ENCODE data around the gene AKR1D1. TPM values are rescaled to one million over a fixed set of nuclear protein-coding genes. Genes with fewer than 3 reads are reported as not detected.
"Not testable (repeated sequence)": the region's sequence is repeated elsewhere in the genome, so short reads cannot be mapped to it uniquely, and the experiment has no call there.

AKR1D1 gene
- total RNA-seq, 4 donors from 2014 or later: 0.10 TPM; not detected in 3

- no peak for DNase-seq (ENCODE audit: low spot score in 2 of 2)
- intact Hi-C loops (cut with DNase I; ENCODE audit: low total_unique reads): no loop called here
- 90% methylated on average over 3 of the region's 3 CpGs for WGBS, 2 donors
- no peak overlapping the region for H3K4me3 ChIP-seq (ENCODE audit: low read depth, poor library complexity, severe bottlenecking)
- no peak for TF ChIP-seq POLR2A (IDR thresholded peaks at IDR 0.05)
- TF ChIP-seq CTCF (IDR thresholded peaks at IDR 0.05): no peak
These were observed 43.5 kb upstream of the AKR1D1 start for GRCh38 chr7:138032770-138033169.

- no peak for TF ChIP-seq CTCF (IDR thresholded peaks at IDR 0.05)
- no peak for TF ChIP-seq POLR2A (IDR thresholded peaks at IDR 0.05)
- H3K4me3 ChIP-seq (ENCODE audit: low read depth, poor library complexity, severe bottlenecking): no peak overlapping the region
- DNase-seq (ENCODE audit: low spot score in 2 of 2): no peak
- intact Hi-C loops (cut with DNase I; ENCODE audit: low total_unique reads): no loop called here
- WGBS, 2 donors: 81 to 85% methylated on average over 4 of the region's 4 CpGs
These were observed 43.0 kb upstream of the AKR1D1 start for GRCh38 chr7:138033241-138033640.

GRCh38 chr7:138036135-138036534 lies 40.1 kb upstream of the AKR1D1 start:
- intact Hi-C loops (cut with DNase I; ENCODE audit: low total_unique reads): no loop called here
- no peak for TF ChIP-seq CTCF (IDR thresholded peaks at IDR 0.05)
- no peak for TF ChIP-seq POLR2A (IDR thresholded peaks at IDR 0.05)
- H3K4me3 ChIP-seq (ENCODE audit: low read depth, poor library complexity, severe bottlenecking): no peak overlapping the region
- 55 to 58% methylated on average over 2 of the region's 2 CpGs for WGBS, 2 donors
- no peak for DNase-seq (ENCODE audit: low spot score in 2 of 2)

- intact Hi-C loops (cut with DNase I; ENCODE audit: low total_unique reads); DNase-seq (ENCODE audit: low spot score in 2 of 2); H3K4me3 ChIP-seq (ENCODE audit: low read depth, poor library complexity, severe bottlenecking): not testable (repeated sequence)
- 71 to 82% methylated on average over 1 of the region's 1 CpG for whole genome bisulfite sequencing, 2 donors
These were observed 36.2 kb upstream of the AKR1D1 start for GRCh38 chr7:138040063-138040462.

GRCh38 chr7:138044897-138045296 lies 31.4 kb upstream of the AKR1D1 start:
- 85 to 92% methylated on average over 2 of the region's 2 CpGs for WGBS, 2 donors
- TF ChIP-seq CTCF (IDR thresholded peaks at IDR 0.05) (no peak), POLR2A (IDR thresholded peaks at IDR 0.05) (no peak)
- H3K4me3 ChIP-seq (ENCODE audit: low read depth, poor library complexity, severe bottlenecking): no peak overlapping the region
- no peak for DNase-seq (ENCODE audit: low spot score in 2 of 2)
- intact Hi-C loops (cut with DNase I; ENCODE audit: low total_unique reads): no loop called here

GRCh38 chr7:138047907-138048306 lies 28.4 kb upstream of the AKR1D1 start:
- intact Hi-C loops (cut with DNase I; ENCODE audit: low total_unique reads): no loop called here

More at GRCh38 chr7:138047907-138048306, 28.4 kb upstream of the AKR1D1 start:
- DNase-seq (ENCODE audit: low spot score in 2 of 2): no peak
- TF ChIP-seq POLR2A (IDR thresholded peaks at IDR 0.05) (no peak), CTCF (IDR thresholded peaks at IDR 0.05) (no peak)
- H3K4me3 ChIP-seq (ENCODE audit: low read depth, poor library complexity, severe bottlenecking): no peak overlapping the region
- 77 to 82% methylated on average over 3 of the region's 3 CpGs for WGBS, 2 donors
